BLaER1 treated with 17β-estradiol and CSF1 and Interleukin-3, amounts not matched to agents 10 nM and 100 nM (cell line): ENCODE results near the gene HBA2.
"Not testable (repeated sequence)": the region's sequence is repeated elsewhere in the genome, so short reads cannot be mapped to it uniquely, and the experiment has no call there.

ENCODE experiments used
- H3K27ac ChIP-seq, 11 experiments: shearing (Covaris generic); formaldehyde crosslinking; 2 replicates each; pipeline ENCODE4 v1.8.1; 2022
- H3K27me3 ChIP-seq, 11 experiments: shearing (Covaris generic); formaldehyde crosslinking; 2 replicates each; pipeline ENCODE4 v1.8.1; 2022
- H3K36me3 ChIP-seq, 11 experiments: shearing (Covaris generic); formaldehyde crosslinking; 2 replicates each; pipeline ENCODE4 v1.8.1; 2022
- H3K4me1 ChIP-seq, 10 experiments: shearing (Covaris generic); formaldehyde crosslinking; 2 replicates each; pipeline ENCODE4 v1.8.1; 2022
- H3K4me2 ChIP-seq, 11 experiments: shearing (Covaris generic); formaldehyde crosslinking; 2 replicates each; pipeline ENCODE4 v1.8.1; 2022
- H3K4me3 ChIP-seq, 10 experiments: shearing (Covaris generic); formaldehyde crosslinking; 2 replicates each; pipeline ENCODE4 v1.8.1; 2022
- H3K9ac ChIP-seq, 11 experiments: shearing (Covaris generic); formaldehyde crosslinking; 2 replicates each; pipeline ENCODE4 v1.8.1; 2022
- H3K9me3 ChIP-seq, 11 experiments: shearing (Covaris generic); formaldehyde crosslinking; replicated peaks in 1 of 11; 2 replicates each; pipeline ENCODE4 v1.8.1; 2022
- H4K20me1 ChIP-seq, 11 experiments: shearing (Covaris generic); formaldehyde crosslinking; 2 replicates each; pipeline ENCODE4 v1.8.1; 2022
- Cebpa-rat ChIP-seq, 11 experiments: shearing (Covaris generic); IDR thresholded peaks; 2 replicates each; pipeline ENCODE4 v1.8.1; 2022

HBA2 gene

DNA sequence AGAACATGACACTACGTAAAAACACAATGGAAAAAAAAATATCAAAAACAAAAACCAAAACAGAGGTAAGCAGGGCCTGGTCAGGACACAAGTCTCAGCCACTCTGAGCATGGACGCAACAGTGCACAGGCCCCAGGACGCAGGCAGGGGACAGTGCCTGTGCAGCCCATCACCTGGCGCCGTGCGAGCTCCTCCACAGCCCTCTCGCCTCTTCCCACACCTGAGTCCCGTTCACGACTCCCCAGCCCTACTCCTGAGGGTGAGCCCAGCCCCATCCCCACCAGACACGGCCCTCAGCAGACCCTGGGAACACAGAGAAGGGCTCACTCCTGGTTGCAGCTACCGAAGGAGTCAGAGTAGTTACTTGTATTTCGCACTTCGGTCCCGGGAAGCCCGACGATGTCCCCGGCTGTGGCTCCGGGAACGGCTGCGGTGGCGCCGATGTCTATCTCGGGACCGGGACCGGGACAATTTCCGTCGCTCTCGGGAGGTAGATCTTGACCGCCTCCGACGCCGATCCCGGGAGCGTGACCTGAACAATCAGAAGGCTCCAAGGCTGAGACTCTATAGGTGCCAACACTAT is 17.0 kb downstream of the HBA2 start:
- Histone ChIP-seq H4K20me1 (peaks cover 5 to 91% (median 88%) of the 10 kb centered on the region in 11 experiments; a peak in 21 of 22 replicates), H3K4me1 (no peaks in the 10 kb centered on the region), H3K36me3 (peaks cover 87 to 88% (median 88%) of the 10 kb centered on the region in 11 experiments), H3K27me3 (no peaks in the 10 kb centered on the region), H3K9me3 (no peaks in the 10 kb centered on the region), H3K9ac (no peak overlapping the region), H3K4me3 (no peak overlapping the region), H3K4me2 (no peak overlapping the region), H3K27ac (no peak overlapping the region)
- no peak for TF ChIP-seq Cebpa-rat (IDR thresholded peaks at IDR 0.05)

DNA sequence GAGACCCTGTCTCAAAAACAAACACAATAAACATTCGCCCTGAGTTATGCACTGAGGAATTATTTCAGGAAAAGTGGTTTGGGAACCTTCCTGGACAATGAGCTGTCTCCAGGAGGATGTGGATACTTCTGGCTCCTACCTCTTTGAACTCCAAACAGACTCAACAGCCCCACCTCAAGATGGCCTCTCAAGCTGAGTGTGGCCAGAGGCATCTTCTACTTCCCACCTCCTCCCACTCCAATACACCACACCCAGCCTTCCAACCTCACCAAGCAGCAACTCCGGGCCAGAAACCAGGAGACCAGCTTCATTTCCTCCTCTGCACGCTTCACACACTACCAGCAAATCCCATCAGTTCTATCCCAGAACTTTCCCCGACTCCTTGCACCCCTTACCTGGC is 19.2 kb downstream of the HBA2 start:
- Histone ChIP-seq H3K27me3 (no peaks in the 10 kb centered on the region), H3K4me1 (no peaks in the 10 kb centered on the region), H3K4me3 (no peak overlapping the region), H4K20me1 (peaks cover 5 to 99% (median 98%) of the 10 kb centered on the region in 11 experiments; a peak in 21 of 22 replicates), H3K9me3 (no peaks in the 10 kb centered on the region), H3K4me2 (no peak overlapping the region), H3K36me3 (peaks cover 98 to 99% (median 98%) of the 10 kb centered on the region in 11 experiments), H3K9ac (no peak overlapping the region), H3K27ac (no peak overlapping the region)
- no peak for TF ChIP-seq Cebpa-rat (IDR thresholded peaks at IDR 0.05)

DNA sequence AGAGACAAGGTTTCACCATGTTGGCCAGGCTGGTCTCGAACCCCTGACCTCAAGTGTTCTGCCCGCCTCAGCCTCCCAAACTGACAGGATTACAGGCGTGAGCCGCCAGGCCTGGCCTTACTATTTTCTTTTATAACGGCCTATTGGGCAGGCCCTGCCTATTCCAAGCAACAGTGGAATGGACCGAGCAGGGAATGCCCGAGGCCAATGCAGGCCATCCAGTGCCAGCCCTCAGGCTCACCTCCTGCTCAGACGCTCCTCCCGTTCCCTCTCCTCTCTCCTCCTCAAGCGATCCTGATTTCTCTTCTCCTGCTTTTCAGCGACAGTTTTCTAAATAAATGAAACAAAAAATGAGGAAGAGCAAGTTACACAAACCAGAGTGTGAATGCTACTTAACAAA is 20.0 kb downstream of the HBA2 start:
- no peak overlapping the region for H3K27ac ChIP-seq
- H4K20me1 ChIP-seq, result peaks cover 5 to 100% (median 99%) of the 10 kb centered on the region in 11 experiments; a peak in 21 of 22 replicates
- H3K36me3 ChIP-seq, result peaks cover 100% of the 10 kb centered on the region in 11 experiments
- no peaks in the 10 kb centered on the region for H3K4me1 ChIP-seq
- H3K9ac ChIP-seq, result no peak overlapping the region
- TF ChIP-seq Cebpa-rat (IDR thresholded peaks at IDR 0.05), result no peak
- no peaks in the 10 kb centered on the region for H3K27me3 ChIP-seq
- H3K9me3 ChIP-seq, result no peaks in the 10 kb centered on the region
- H3K4me2 ChIP-seq, result no peak overlapping the region
- no peak overlapping the region for H3K4me3 ChIP-seq

DNA sequence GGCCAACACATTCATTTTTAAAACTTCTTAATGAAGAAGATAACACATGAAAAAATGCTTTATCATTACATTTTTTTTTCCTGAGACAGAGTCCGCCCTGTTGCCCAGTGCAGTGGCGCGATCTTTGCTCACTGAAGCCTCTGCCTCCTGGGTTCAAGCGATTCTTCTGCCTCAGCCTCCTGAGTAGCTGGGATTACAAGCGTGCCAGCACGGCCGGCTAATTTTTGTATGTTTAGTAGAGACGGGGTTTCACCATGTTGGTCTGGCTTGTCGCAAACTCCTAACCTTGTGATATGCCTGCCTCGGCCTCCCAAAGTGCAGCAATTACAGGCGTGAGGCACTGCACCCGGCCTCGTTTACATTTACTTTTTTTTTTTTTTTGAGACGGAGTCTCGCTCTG is 20.8 kb downstream of the HBA2 start:
- no peak for TF ChIP-seq Cebpa-rat (IDR thresholded peaks at IDR 0.05)
- Histone ChIP-seq H3K27me3 (no peaks in the 10 kb centered on the region), H3K9ac (no peak overlapping the region), H4K20me1 (peaks cover 5 to 100% (median 99%) of the 10 kb centered on the region in 11 experiments; a peak in 21 of 22 replicates), H3K9me3 (no peaks in the 10 kb centered on the region), H3K4me2 (no peak overlapping the region), H3K4me1 (no peaks in the 10 kb centered on the region), H3K4me3 (no peak overlapping the region), H3K36me3 (peaks cover 100% of the 10 kb centered on the region in 11 experiments), H3K27ac (no peak overlapping the region)

DNA sequence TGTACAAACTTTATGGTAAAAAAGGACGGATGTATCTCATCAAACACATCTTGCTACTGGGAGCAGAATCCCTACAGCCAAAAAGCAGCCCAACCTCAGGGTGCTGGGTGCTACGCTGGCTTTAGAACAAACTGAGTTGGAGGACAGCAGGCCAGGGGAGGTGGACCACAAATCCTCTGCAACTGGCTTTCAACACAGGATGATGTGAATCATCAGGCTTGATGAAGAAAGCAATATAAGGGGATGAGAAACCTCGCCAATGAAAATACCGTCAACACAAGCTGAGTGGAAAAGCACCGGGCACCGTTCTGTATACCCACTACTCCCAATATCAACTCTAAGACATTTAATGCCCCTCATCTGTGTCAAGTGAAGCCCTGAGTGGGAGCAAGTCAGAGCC is 21.8 kb downstream of the HBA2 start:
- peak overlapping the region in 1 of 11 experiments; percentile 6; a peak in 2 of 22 replicates for H3K9ac ChIP-seq
- H3K27ac ChIP-seq, result no peak overlapping the region
- peaks cover 100% of the 10 kb centered on the region in 11 experiments for H3K36me3 ChIP-seq
- H4K20me1 ChIP-seq, result peaks cover 5 to 100% (median 99%) of the 10 kb centered on the region in 11 experiments; a peak in 21 of 22 replicates
- TF ChIP-seq Cebpa-rat (IDR thresholded peaks at IDR 0.05), result no peak
- H3K9me3 ChIP-seq, result no peaks in the 10 kb centered on the region
- no peaks in the 10 kb centered on the region for H3K4me1 ChIP-seq
- H3K27me3 ChIP-seq, result no peaks in the 10 kb centered on the region
- no peak overlapping the region for H3K4me2 ChIP-seq
- H3K4me3 ChIP-seq, result no peak overlapping the region

DNA sequence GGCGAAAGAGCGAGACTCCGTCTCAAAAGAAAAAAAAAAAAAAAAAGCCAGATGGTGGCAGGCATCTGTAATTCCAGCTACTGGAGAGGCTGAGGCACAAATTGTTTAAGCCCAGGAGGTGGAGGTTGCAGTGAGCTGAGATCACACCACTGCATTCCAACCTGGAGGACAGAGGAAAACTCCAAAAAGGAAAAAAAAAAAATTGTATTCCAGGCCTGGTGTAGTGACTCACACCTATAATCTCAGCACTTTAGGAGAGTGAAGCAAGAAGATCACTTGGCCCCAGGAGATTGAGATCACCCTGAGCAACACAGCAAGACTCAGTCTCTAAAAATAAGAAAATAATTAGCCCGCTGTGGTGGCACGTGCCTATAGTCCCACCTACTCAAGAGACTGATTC is 27.7 kb downstream of the HBA2 start:
- H3K9ac ChIP-seq, result no peak overlapping the region
- peaks cover 0 to 98% (median 93%) of the 10 kb centered on the region in 11 experiments; a peak in 21 of 22 replicates for H4K20me1 ChIP-seq
- peaks cover 94 to 99% (median 98%) of the 10 kb centered on the region in 11 experiments for H3K36me3 ChIP-seq
- H3K4me1 ChIP-seq, result no peaks in the 10 kb centered on the region
- no peak overlapping the region for H3K27ac ChIP-seq
- no peaks in the 10 kb centered on the region for H3K9me3 ChIP-seq
- H3K27me3 ChIP-seq, result no peaks in the 10 kb centered on the region
- no peak for TF ChIP-seq Cebpa-rat (IDR thresholded peaks at IDR 0.05)
- no peak overlapping the region for H3K4me3 ChIP-seq
- H3K4me2 ChIP-seq, result no peak overlapping the region

DNA sequence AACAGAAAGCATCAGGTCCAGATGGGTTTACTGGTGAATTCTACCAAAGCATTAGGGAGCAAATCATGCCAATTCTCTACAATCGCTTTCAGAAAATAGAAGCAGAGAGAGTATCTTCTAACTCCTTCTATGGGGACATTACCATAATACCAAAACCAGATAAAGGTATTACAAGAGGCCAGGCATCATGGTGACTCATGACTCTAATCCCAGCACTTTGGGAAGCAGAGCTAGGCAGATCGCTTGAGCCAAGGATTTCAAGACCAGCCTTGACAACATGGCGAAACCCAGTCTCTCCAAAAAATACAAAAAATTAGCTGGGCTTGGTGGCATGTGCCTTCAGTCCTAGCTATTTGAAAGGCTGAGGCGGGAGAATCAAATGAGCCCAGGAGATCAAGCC is 30.6 kb downstream of the HBA2 start:
- H3K4me3 ChIP-seq, result no peak overlapping the region
- peaks cover 94 to 99% (median 98%) of the 10 kb centered on the region in 11 experiments for H3K36me3 ChIP-seq

DNA sequence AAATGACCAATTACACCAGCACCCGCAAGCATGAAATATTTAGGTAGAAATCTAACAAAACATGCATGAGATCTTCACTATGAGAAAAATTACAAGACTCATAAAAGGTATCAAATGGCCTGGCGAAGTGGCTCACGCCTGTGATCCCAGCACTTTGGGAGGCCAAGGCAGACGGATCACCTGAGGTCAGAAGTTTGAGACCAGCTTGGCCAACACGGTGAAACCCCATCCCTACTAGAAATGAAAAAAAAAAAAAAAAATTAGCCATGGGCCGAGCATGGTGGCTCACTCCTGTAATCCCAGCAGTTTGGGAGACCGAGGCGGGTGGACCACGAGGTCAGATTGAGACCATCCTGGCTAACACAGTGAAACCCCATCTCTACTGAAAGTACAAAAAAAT is 31.4 kb downstream of the HBA2 start:
- peaks cover 94 to 99% (median 98%) of the 10 kb centered on the region in 11 experiments for H3K36me3 ChIP-seq
- not testable (repeated sequence) for H3K4me2 ChIP-seq, H3K4me3 ChIP-seq, H3K4me1 ChIP-seq, H3K9ac ChIP-seq, H3K27ac ChIP-seq, H3K9me3 ChIP-seq, H3K27me3 ChIP-seq
- peaks cover 17 to 98% (median 93%) of the 10 kb centered on the region in 11 experiments; a peak in 21 of 22 replicates for H4K20me1 ChIP-seq

More for the DNA sequence above, 30.6 kb downstream of the HBA2 start:
- Histone ChIP-seq H4K20me1 (peaks cover 9 to 98% (median 93%) of the 10 kb centered on the region in 11 experiments; a peak in 21 of 22 replicates), H3K27me3 (no peaks in the 10 kb centered on the region), H3K9me3 (no peaks in the 10 kb centered on the region), H3K4me2 (no peak overlapping the region), H3K4me1 (no peaks in the 10 kb centered on the region), H3K9ac (no peak overlapping the region), H3K27ac (no peak overlapping the region)
- no peak for TF ChIP-seq Cebpa-rat (IDR thresholded peaks at IDR 0.05)

DNA sequence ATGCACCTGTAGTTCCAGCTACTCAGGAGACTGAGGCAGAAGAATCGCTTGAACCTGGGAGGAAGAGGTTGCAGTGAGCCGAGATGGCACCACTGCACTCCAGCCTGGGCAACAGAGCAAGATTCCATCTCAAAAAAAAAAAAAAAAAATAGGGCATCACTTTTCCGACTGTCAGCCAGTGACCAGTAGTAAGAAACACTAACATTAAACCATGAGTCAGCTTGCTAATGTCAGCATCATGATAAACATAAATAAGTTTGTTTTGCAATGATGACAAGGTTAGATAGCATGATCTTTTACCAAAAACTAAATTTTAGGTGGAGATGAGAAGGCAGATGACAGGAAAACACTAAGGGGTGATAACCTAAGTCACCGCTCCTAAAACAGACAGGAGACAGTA is 36.7 kb downstream of the HBA2 start:
- H3K9me3 ChIP-seq, H3K4me2 ChIP-seq, H3K4me3 ChIP-seq, H3K27ac ChIP-seq, H3K27me3 ChIP-seq, H3K9ac ChIP-seq: not testable (repeated sequence)
- peaks cover 100% of the 10 kb centered on the region in 11 experiments for H3K36me3 ChIP-seq
- peaks cover 0 to 11% (median 9%) of the 10 kb centered on the region in 10 experiments; a peak in 9 of 20 replicates for H3K4me1 ChIP-seq
- H4K20me1 ChIP-seq, result peaks cover 67 to 100% (median 100%) of the 10 kb centered on the region in 11 experiments; a peak in 21 of 22 replicates

DNA sequence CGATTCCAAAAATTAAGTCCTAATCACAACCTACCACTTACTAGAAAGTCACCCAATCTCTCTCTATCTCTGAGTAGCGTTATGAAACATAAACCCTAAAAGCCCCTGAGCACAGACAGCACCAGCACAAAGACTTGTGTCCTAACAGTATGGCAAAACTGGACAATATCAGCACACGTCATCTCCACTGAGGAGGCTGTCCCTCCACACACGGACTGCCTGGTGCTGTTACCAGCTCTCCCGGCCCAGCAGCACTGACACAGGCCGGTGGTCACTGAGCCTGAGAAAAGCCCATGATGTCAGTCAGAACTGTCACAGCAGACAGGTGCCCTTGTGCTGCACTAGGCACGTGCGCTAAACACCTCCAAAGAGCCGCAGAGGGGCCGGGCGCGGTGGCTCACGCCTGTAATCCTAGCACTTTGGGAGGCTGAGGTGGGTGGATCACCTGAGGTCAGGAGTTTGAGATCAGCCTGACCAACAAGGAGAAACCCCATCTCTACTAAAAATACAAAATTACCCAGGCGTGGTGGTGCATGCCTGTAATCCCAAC is 39.0 kb downstream of the HBA2 start:
- H3K36me3 ChIP-seq, result peaks cover 100% of the 10 kb centered on the region in 11 experiments
- H3K4me3 ChIP-seq, H3K9ac ChIP-seq, H3K4me2 ChIP-seq, H3K9me3 ChIP-seq, H3K27me3 ChIP-seq, H3K27ac ChIP-seq: not testable (repeated sequence)
- peaks cover 0 to 11% (median 9%) of the 10 kb centered on the region in 10 experiments; a peak in 9 of 20 replicates for H3K4me1 ChIP-seq
- H4K20me1 ChIP-seq, result peaks cover 82 to 100% (median 100%) of the 10 kb centered on the region in 11 experiments; a peak in 21 of 22 replicates
